Thymus (tissue), 11 donors: ENCODE data around the gene EPB42. TPM values are rescaled to one million over a fixed set of nuclear protein-coding genes. Genes with fewer than 3 reads are reported as not detected.
A peak's percentile ranks its signal among the peaks of the same experiment; 100 is the strongest.
"Not testable (repeated sequence)": the region's sequence is repeated elsewhere in the genome, so short reads cannot be mapped to it uniquely, and the experiment has no call there.

Source experiments
- DNase-seq, 9 donors: peaks; one replicate each; pipeline ENCODE4 v3.0.0-alpha.2; 2013; ENCODE audit warnings: low spot score in 9 of 9, low read depth in 6 of 9, missing footprints in 1 of 9
- H3K27ac ChIP-seq, 2 donors: one replicate each; pipeline ENCODE4 v1.5.1; 2013; ENCODE audit warnings: control low read depth in 1 of 2, low read depth in 1 of 2, low read length in 1 of 2, mild to moderate bottlenecking in 1 of 2, moderate library complexity in 1 of 2
- H3K27me3 ChIP-seq, 2 donors: one replicate each; pipeline ENCODE4 v1.5.1; 2013; ENCODE audit warnings: low read length in 1 of 2; ENCODE audit not compliant: control insufficient read depth in 2 of 2, insufficient read depth in 1 of 2
- H3K36me3 ChIP-seq, 2 donors: one replicate each; pipeline ENCODE4 v1.5.1; 2013; ENCODE audit warnings: low read length in 1 of 2, mild to moderate bottlenecking in 1 of 2, moderate library complexity in 1 of 2; ENCODE audit not compliant: control insufficient read depth in 2 of 2, insufficient read depth in 2 of 2
- H3K4me1 ChIP-seq, 2 donors: one replicate each; pipeline ENCODE4 v1.5.1; 2013; ENCODE audit warnings: low read length in 2 of 2; ENCODE audit not compliant: control insufficient read depth in 2 of 2, insufficient read depth in 2 of 2
- H3K4me3 ChIP-seq, 2 donors: one replicate each; pipeline ENCODE4 v1.5.1; 2013; ENCODE audit warnings: low read length in 2 of 2, control low read depth in 1 of 2, mild to moderate bottlenecking in 1 of 2
- H3K9me3 ChIP-seq, 2 donors: one replicate each; pipeline ENCODE4 v1.5.1; 2013; ENCODE audit warnings: low read length in 1 of 2, mild to moderate bottlenecking in 1 of 2; ENCODE audit not compliant: control insufficient read depth in 2 of 2, insufficient read depth in 1 of 2
- WGBS: extraction: QIAGEN DNeasy Blood & Tissue Kit; methylation state at CpG from one replicate; pipeline ENCODE4 v1.1.7; 2013; 5-methylcytosine and 5-hydroxymethylcytosine counted together
- polyA plus RNA-seq: library from polyadenylated mRNA; stranded (reverse); fragments of 200-250 nt; gene quantifications from one replicate; pipeline ENCODE4 v1.2.3, GENCODE V29; 2013
- total RNA-seq: library from RNA; stranded (reverse); fragments of 120-200 nt; gene quantifications from one replicate; pipeline ENCODE4 v1.2.4, GENCODE V29; 2013
- donor health status: healthy.

Gene EPB42
- total and polyA plus RNA-seq, 2 donors: 0.21 to 2.8 TPM

GRCh38 chr15:43185157-43186002 is 35.4 kb downstream of the EPB42 start, which contains the start of gene CCNDBP1:
CCNDBP1 (plus strand) TSS chr15:43185403; CDS start chr15:43185499, 96 bp downstream.
- no peaks in the 10 kb centered on the region for H3K9me3 ChIP-seq
- peak within 1 kb of the TSS; percentile 70 to 94 for H3K4me3 ChIP-seq
- H3K27ac ChIP-seq: peak within 1 kb of the TSS; percentile 87 to 97
- WGBS: 2% methylated on average over 69 of the region's 69 CpGs
- peak; percentile 36 to 87 (median 70) for DNase-seq
- H3K4me1 ChIP-seq: peaks cover 4 to 17% of the 10 kb centered on the region in 2 donors
- H3K27me3 ChIP-seq: no peaks in the 10 kb centered on the region
- peaks cover 12% of the 10 kb centered on the region in 2 donors for H3K36me3 ChIP-seq

- Histone ChIP-seq H3K27me3 (no peaks in the 10 kb centered on the region), H3K36me3 (peaks cover 3 to 5% of the 10 kb centered on the region in 2 donors), H3K4me3 (peak overlapping the region; percentile 70 to 94), H3K27ac (peak overlapping the region; percentile 87 to 97), H3K9me3 (no peaks in the 10 kb centered on the region), H3K4me1 (peaks cover 4 to 17% of the 10 kb centered on the region in 2 donors)
- WGBS: 96% methylated on average over 9 of the region's 9 CpGs
- DNase-seq: no peak
Measured at GRCh38 chr15:43184407-43185124, 36.3 kb downstream of the EPB42 start.

- no peaks in the 10 kb centered on the region for H3K27me3 ChIP-seq
- DNase-seq: no peak
- no peaks in the 10 kb centered on the region for H3K36me3 ChIP-seq
- no peak overlapping the region for H3K4me3 ChIP-seq
- no peaks in the 10 kb centered on the region for H3K9me3 ChIP-seq
- WGBS: 92% methylated on average over 3 of the region's 3 CpGs
- H3K27ac ChIP-seq: no peak overlapping the region
- H3K4me1 ChIP-seq: peaks cover 4 to 17% of the 10 kb centered on the region in 2 donors
Measured at GRCh38 chr15:43183270-43183669, 37.5 kb downstream of the EPB42 start.

- DNase-seq, H3K36me3 ChIP-seq, H3K27ac ChIP-seq, H3K9me3 ChIP-seq, H3K27me3 ChIP-seq, H3K4me1 ChIP-seq, H3K4me3 ChIP-seq: not testable (repeated sequence)
- WGBS: 96% methylated on average over 2 of the region's 2 CpGs
Measured at GRCh38 chr15:43177147-43177546, 43.7 kb downstream of the EPB42 start.

- not testable (repeated sequence) for H3K36me3 ChIP-seq, H3K27me3 ChIP-seq, H3K4me3 ChIP-seq, H3K4me1 ChIP-seq, DNase-seq, H3K9me3 ChIP-seq, H3K27ac ChIP-seq
- 99% methylated on average over 23 of the region's 25 CpGs for WGBS
Measured at GRCh38 chr15:43175656-43176309, 45.0 kb downstream of the EPB42 start.

GRCh38 chr15:43169888-43170287 is 50.9 kb downstream of the EPB42 start:
- peaks cover 5 to 8% of the 10 kb centered on the region in 2 donors for H3K4me1 ChIP-seq
- no peak for DNase-seq
- H3K9me3 ChIP-seq: no peaks in the 10 kb centered on the region
- peaks cover 0 to 6% of the 10 kb centered on the region in 2 donors for H3K36me3 ChIP-seq
- 95% methylated on average over 4 of the region's 4 CpGs for WGBS
- H3K27me3 ChIP-seq: no peaks in the 10 kb centered on the region
- no peak overlapping the region for H3K27ac ChIP-seq
- H3K4me3 ChIP-seq: no peak overlapping the region

- DNase-seq: peak in 2 of 9 donors; percentile 26 to 33
- Histone ChIP-seq H3K27ac (peak overlapping the region in 1 of 2 donors; percentile 12), H3K4me3 (no peak overlapping the region), H3K36me3 (peaks cover 0 to 3% of the 10 kb centered on the region in 2 donors), H3K9me3 (no peaks in the 10 kb centered on the region), H3K4me1 (peaks cover 5 to 8% of the 10 kb centered on the region in 2 donors), H3K27me3 (no peaks in the 10 kb centered on the region)
- WGBS: 94% methylated on average over 2 of the region's 2 CpGs
Measured at GRCh38 chr15:43168192-43169107, 52.4 kb downstream of the EPB42 start.

- not testable (repeated sequence) for H3K27me3 ChIP-seq, H3K4me1 ChIP-seq, H3K27ac ChIP-seq, DNase-seq, H3K36me3 ChIP-seq, H3K9me3 ChIP-seq, H3K4me3 ChIP-seq
- WGBS: 96% methylated on average over 22 of the region's 28 CpGs
Measured at GRCh38 chr15:43167261-43167660, 53.6 kb downstream of the EPB42 start.
